ENCODE measurements around the gene NCAM2.

The NCAM2 gene

DNA sequence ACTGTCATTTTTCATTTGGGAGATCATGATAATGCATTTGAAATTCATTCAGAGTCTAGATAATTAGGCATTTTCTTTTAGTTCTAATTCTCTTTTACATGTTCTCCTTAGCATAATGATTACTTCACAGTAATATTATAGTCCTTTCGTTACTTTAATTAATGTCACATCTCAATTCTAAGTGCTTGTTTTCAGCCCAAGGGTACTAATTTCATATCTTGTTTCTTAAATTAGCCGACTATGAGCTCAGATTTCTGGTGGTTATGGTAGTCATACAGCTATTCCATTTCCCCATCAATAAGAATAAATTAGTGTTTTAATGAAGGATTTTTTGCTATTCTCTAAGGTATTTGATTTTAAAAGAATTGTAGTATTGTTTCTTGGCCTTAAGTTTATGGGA is 120.9 kb downstream of the NCAM2 start:
- no peaks in the 10 kb centered on the region for H3K27me3 ChIP-seq (replicated peaks in 2 of 5; ENCODE audit: control insufficient read depth in 4 of 5, insufficient read depth in 5 of 5, low read length in 4 of 5)
- no peak for DNase-seq
- H3K4me1 ChIP-seq (ENCODE audit: control extremely low read depth in 1 of 4, control insufficient read depth in 4 of 4, insufficient read depth in 4 of 4, low read length in 3 of 4), result no peaks in the 10 kb centered on the region
- no peaks in the 10 kb centered on the region for H3K36me3 ChIP-seq (ENCODE audit: control insufficient read depth in 4 of 4, insufficient read depth in 4 of 4, low read length in 3 of 4)
- POLR2A ChIA-PET, result no interaction called here
- no peak overlapping the region for H3K27ac ChIP-seq (ENCODE audit: insufficient read depth in 1 of 2, low read depth in 1 of 2, low read length in 2 of 2, poor library complexity in 1 of 2, severe bottlenecking in 2 of 2)
- H3K4me3 ChIP-seq (ENCODE audit: control insufficient read depth in 1 of 7, extremely low read depth in 1 of 7, insufficient read depth in 4 of 7, low read depth in 2 of 7, low read length in 6 of 7), result no peak overlapping the region
- no CpG with 5 or more reads among the region's 2 CpGs for WGBS (ENCODE audit: insufficient coverage)
- CTCF ChIA-PET, result no interaction called here
- no peaks in the 10 kb centered on the region for H3K9me3 ChIP-seq (ENCODE audit: control extremely low read depth in 1 of 5, control insufficient read depth in 4 of 5, insufficient read depth in 2 of 5, low read depth in 1 of 5, low read length in 4 of 5)

DNA sequence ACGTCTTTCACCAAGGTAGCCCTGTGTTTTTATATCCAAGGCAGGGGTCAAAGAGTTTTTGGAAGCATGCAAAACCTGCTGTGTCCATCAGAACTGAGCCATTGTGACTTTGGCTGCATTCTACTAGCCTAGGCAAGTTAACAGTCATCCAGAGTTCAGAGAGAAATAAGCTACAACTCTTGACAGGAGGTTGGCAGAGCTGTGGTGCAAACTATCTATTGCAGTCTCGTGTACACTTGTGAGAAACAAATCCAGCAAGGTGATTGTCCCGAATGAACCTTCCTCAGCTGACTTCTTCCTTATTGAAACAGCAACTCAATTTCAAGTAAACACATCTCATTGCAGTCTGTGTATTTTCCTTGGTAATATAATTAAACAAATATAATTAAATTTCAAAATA is 124.5 kb downstream of the NCAM2 start:
- H3K9me3 ChIP-seq (ENCODE audit: control extremely low read depth in 1 of 5, control insufficient read depth in 4 of 5, insufficient read depth in 2 of 5, low read depth in 1 of 5, low read length in 4 of 5), result no peaks in the 10 kb centered on the region
- POLR2A ChIA-PET, result no interaction called here

DNA sequence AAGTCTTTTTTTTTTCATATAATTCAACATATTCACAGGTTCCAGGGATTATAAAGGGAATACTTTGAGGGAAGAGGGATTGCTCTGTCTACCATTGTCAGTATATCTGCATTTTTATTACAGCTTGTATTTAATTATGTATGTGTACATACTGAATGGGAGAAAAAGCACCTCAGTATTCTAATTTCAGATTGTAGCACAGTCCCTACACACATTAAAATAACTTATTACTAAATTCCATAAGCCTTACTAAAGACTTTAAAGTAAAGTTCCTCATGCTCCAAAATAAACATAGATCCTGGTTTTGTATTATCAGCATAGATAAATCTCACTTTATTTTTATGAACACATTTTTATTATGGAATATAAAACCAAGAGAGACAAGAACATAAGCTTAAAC is 134.2 kb downstream of the NCAM2 start:
- Histone ChIP-seq H3K4me1 (ENCODE audit: control extremely low read depth in 1 of 4, control insufficient read depth in 4 of 4, insufficient read depth in 4 of 4, low read length in 3 of 4) (no peaks in the 10 kb centered on the region), H3K9me3 (ENCODE audit: control extremely low read depth in 1 of 5, control insufficient read depth in 4 of 5, insufficient read depth in 2 of 5, low read depth in 1 of 5, low read length in 4 of 5) (no peaks in the 10 kb centered on the region), H3K4me3 (ENCODE audit: control insufficient read depth in 1 of 7, extremely low read depth in 1 of 7, insufficient read depth in 4 of 7, low read depth in 2 of 7, low read length in 6 of 7) (no peak overlapping the region), H3K27ac (ENCODE audit: insufficient read depth in 1 of 2, low read depth in 1 of 2, low read length in 2 of 2, poor library complexity in 1 of 2, severe bottlenecking in 2 of 2) (no peak overlapping the region), H3K27me3 (replicated peaks in 2 of 5; ENCODE audit: control insufficient read depth in 4 of 5, insufficient read depth in 5 of 5, low read length in 4 of 5) (no peaks in the 10 kb centered on the region), H3K36me3 (ENCODE audit: control insufficient read depth in 4 of 4, insufficient read depth in 4 of 4, low read length in 3 of 4) (no peaks in the 10 kb centered on the region)
- DNase-seq, result no peak
- ChIA-PET CTCF (no interaction called here), POLR2A (no interaction called here)

More for the DNA sequence above, 124.5 kb downstream of the NCAM2 start:
- CTCF ChIA-PET, result no interaction called here
- no peak overlapping the region for H3K4me3 ChIP-seq (ENCODE audit: control insufficient read depth in 1 of 7, extremely low read depth in 1 of 7, insufficient read depth in 4 of 7, low read depth in 2 of 7, low read length in 6 of 7)
- H3K4me1 ChIP-seq (ENCODE audit: control extremely low read depth in 1 of 4, control insufficient read depth in 4 of 4, insufficient read depth in 4 of 4, low read length in 3 of 4), result no peaks in the 10 kb centered on the region
- H3K27me3 ChIP-seq (replicated peaks in 2 of 5; ENCODE audit: control insufficient read depth in 4 of 5, insufficient read depth in 5 of 5, low read length in 4 of 5), result no peaks in the 10 kb centered on the region
- WGBS (ENCODE audit: insufficient coverage), result 90% methylated on average over 2 of the region's 3 CpGs
- H3K27ac ChIP-seq (ENCODE audit: insufficient read depth in 1 of 2, low read depth in 1 of 2, low read length in 2 of 2, poor library complexity in 1 of 2, severe bottlenecking in 2 of 2), result no peak overlapping the region
- H3K36me3 ChIP-seq (ENCODE audit: control insufficient read depth in 4 of 4, insufficient read depth in 4 of 4, low read length in 3 of 4), result no peaks in the 10 kb centered on the region
- DNase-seq, result no peak

DNA sequence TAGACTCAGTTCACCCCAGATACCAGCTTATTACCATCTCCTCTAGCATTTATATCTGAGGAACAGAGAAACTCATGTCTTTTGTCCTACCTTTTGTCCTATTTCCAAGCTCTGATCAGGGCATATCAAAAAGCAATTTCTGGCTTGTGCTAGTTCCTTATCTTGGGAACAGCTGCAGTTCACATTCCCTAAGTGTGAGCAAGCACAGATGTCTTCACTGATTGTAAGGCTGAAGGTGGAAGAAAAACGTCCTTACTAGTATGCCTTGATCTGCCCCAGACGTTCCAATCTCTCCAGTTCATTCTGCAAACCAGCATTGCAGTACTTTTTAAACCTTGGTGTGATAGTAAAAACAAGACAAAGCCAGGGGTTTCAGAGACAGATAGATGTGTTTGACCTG is 139.8 kb downstream of the NCAM2 start:
- ChIA-PET CTCF (interaction anchor here (0.9 kb wide), 1 partner anchor 19 kb away, joined by 4 read pairs; no protein-coding TSS in a partner anchor), POLR2A (interaction anchor here (0.5 kb wide), 1 partner anchor 1715 kb away, joined by 3 read pairs; no protein-coding TSS in a partner anchor)
- H3K9me3 ChIP-seq (ENCODE audit: control extremely low read depth in 1 of 5, control insufficient read depth in 4 of 5, insufficient read depth in 2 of 5, low read depth in 1 of 5, low read length in 4 of 5), result no peaks in the 10 kb centered on the region
- H3K27ac ChIP-seq (ENCODE audit: insufficient read depth in 1 of 2, low read depth in 1 of 2, low read length in 2 of 2, poor library complexity in 1 of 2, severe bottlenecking in 2 of 2), result no peak overlapping the region
- no peak for DNase-seq
- H3K4me1 ChIP-seq (ENCODE audit: control extremely low read depth in 1 of 4, control insufficient read depth in 4 of 4, insufficient read depth in 4 of 4, low read length in 3 of 4), result no peaks in the 10 kb centered on the region
- H3K27me3 ChIP-seq (replicated peaks in 2 of 5; ENCODE audit: control insufficient read depth in 4 of 5, insufficient read depth in 5 of 5, low read length in 4 of 5), result no peaks in the 10 kb centered on the region
- no peaks in the 10 kb centered on the region for H3K36me3 ChIP-seq (ENCODE audit: control insufficient read depth in 4 of 4, insufficient read depth in 4 of 4, low read length in 3 of 4)
- no peak overlapping the region for H3K4me3 ChIP-seq (ENCODE audit: control insufficient read depth in 1 of 7, extremely low read depth in 1 of 7, insufficient read depth in 4 of 7, low read depth in 2 of 7, low read length in 6 of 7)
- no CpG with 5 or more reads among the region's 2 CpGs for WGBS (ENCODE audit: insufficient coverage)

DNA sequence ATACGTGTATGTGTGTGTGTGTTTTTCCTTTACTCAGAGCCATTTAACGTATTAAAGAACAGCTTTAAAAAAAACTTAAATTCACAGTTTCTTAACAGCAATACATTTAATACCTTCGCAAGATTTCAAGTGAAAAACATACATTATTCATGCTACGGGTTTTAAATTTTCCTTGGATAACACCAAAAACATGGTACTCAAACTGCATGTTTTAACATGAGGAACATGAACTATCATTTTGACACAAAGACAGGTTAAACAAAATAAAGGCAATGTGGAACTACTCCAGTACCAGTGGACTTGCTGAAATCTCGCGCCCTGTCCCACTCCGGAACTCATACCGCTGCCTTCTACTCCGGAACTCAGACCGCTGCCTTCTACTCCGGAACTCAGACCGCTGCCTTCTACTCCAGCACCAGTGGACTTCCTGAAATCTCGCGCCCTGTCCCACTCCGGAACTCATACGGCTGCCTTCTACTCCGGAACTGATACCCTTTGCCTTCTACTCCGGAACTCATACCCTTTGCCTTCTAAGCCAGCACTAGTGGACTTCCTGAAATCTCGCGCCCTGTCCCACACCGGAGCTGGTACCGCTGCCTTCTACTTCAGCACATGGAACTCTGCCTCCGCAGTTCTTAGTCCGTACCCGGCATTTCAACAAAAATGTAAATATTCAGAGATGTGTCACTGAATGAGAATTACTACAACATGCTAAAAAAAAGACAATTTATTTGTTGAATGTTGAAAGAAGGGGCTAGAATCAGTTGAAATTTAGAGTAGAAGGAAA is 148.6 kb downstream of the NCAM2 start:
- Histone ChIP-seq H3K27ac (ENCODE audit: insufficient read depth in 1 of 2, low read depth in 1 of 2, low read length in 2 of 2, poor library complexity in 1 of 2, severe bottlenecking in 2 of 2) (peak overlapping the region in 1 of 2 experiments; percentile 46), H3K36me3 (ENCODE audit: control insufficient read depth in 4 of 4, insufficient read depth in 4 of 4, low read length in 3 of 4) (no peaks in the 10 kb centered on the region), H3K27me3 (replicated peaks in 2 of 5; ENCODE audit: control insufficient read depth in 4 of 5, insufficient read depth in 5 of 5, low read length in 4 of 5) (no peaks in the 10 kb centered on the region), H3K9me3 (ENCODE audit: control extremely low read depth in 1 of 5, control insufficient read depth in 4 of 5, insufficient read depth in 2 of 5, low read depth in 1 of 5, low read length in 4 of 5) (no peaks in the 10 kb centered on the region), H3K4me3 (ENCODE audit: control insufficient read depth in 1 of 7, extremely low read depth in 1 of 7, insufficient read depth in 4 of 7, low read depth in 2 of 7, low read length in 6 of 7) (no peak overlapping the region), H3K4me1 (ENCODE audit: control extremely low read depth in 1 of 4, control insufficient read depth in 4 of 4, insufficient read depth in 4 of 4, low read length in 3 of 4) (no peaks in the 10 kb centered on the region)
- CTCF ChIA-PET, result no interaction called here
- no peak for DNase-seq
- POLR2A ChIA-PET, result no interaction called here
- 98% methylated on average over 18 of the region's 25 CpGs for WGBS (ENCODE audit: insufficient coverage)

DNA sequence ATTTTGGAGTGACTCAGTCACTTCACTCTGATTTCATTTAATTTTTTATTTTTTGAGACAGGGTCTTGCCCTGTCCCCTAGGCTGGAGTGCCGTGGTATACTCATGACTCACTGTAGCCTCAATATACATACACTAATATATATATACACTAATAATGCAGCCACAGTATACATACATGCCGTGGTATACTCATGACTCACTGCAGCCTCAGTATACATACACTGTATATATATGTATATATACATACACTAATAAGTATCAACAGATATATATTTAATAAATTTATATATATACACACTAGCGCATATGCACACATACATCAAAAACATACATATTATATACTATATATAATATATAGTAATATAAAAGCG is 149.2 kb downstream of the NCAM2 start:
- ChIA-PET POLR2A (no interaction called here), CTCF (no interaction called here)
- no peak for DNase-seq
- no peaks in the 10 kb centered on the region for H3K9me3 ChIP-seq (ENCODE audit: control extremely low read depth in 1 of 5, control insufficient read depth in 4 of 5, insufficient read depth in 2 of 5, low read depth in 1 of 5, low read length in 4 of 5)
- H3K36me3 ChIP-seq (ENCODE audit: control insufficient read depth in 4 of 4, insufficient read depth in 4 of 4, low read length in 3 of 4), result no peaks in the 10 kb centered on the region
- H3K4me3 ChIP-seq (ENCODE audit: control insufficient read depth in 1 of 7, extremely low read depth in 1 of 7, insufficient read depth in 4 of 7, low read depth in 2 of 7, low read length in 6 of 7), result no peak overlapping the region
- no peaks in the 10 kb centered on the region for H3K4me1 ChIP-seq (ENCODE audit: control extremely low read depth in 1 of 4, control insufficient read depth in 4 of 4, insufficient read depth in 4 of 4, low read length in 3 of 4)
- WGBS (ENCODE audit: insufficient coverage), result no CpG with 5 or more reads among the region's 4 CpGs
- no peaks in the 10 kb centered on the region for H3K27me3 ChIP-seq (replicated peaks in 2 of 5; ENCODE audit: control insufficient read depth in 4 of 5, insufficient read depth in 5 of 5, low read length in 4 of 5)
- peak overlapping the region in 1 of 2 experiments; percentile 46 for H3K27ac ChIP-seq (ENCODE audit: insufficient read depth in 1 of 2, low read depth in 1 of 2, low read length in 2 of 2, poor library complexity in 1 of 2, severe bottlenecking in 2 of 2)

DNA sequence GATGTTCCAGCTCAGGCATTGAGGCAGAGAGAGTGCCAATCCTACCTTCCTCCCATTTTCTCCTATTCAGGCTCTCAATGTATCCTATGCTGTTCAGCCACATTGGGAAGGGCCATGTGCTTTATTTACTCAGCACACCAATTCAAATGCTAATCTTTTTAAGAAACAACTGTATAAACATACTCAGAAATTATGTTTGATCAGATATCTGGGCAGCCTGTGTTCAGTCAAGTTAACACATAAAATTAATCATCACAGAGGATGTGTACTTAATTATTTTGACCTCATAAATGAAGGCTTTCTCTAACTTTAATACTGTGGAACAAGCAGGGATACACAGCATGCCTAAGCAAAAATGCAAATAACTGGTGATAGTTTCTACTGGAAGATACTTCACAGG is 149.8 kb downstream of the NCAM2 start:
- no peaks in the 10 kb centered on the region for H3K27me3 ChIP-seq (replicated peaks in 2 of 5; ENCODE audit: control insufficient read depth in 4 of 5, insufficient read depth in 5 of 5, low read length in 4 of 5)
- POLR2A ChIA-PET, result no interaction called here

More for the DNA sequence above, 149.8 kb downstream of the NCAM2 start:
- Histone ChIP-seq H3K4me3 (ENCODE audit: control insufficient read depth in 1 of 7, extremely low read depth in 1 of 7, insufficient read depth in 4 of 7, low read depth in 2 of 7, low read length in 6 of 7) (no peak overlapping the region), H3K4me1 (ENCODE audit: control extremely low read depth in 1 of 4, control insufficient read depth in 4 of 4, insufficient read depth in 4 of 4, low read length in 3 of 4) (no peaks in the 10 kb centered on the region), H3K27ac (ENCODE audit: insufficient read depth in 1 of 2, low read depth in 1 of 2, low read length in 2 of 2, poor library complexity in 1 of 2, severe bottlenecking in 2 of 2) (peak overlapping the region in 1 of 2 experiments; percentile 41), H3K9me3 (ENCODE audit: control extremely low read depth in 1 of 5, control insufficient read depth in 4 of 5, insufficient read depth in 2 of 5, low read depth in 1 of 5, low read length in 4 of 5) (no peaks in the 10 kb centered on the region), H3K36me3 (ENCODE audit: control insufficient read depth in 4 of 4, insufficient read depth in 4 of 4, low read length in 3 of 4) (no peaks in the 10 kb centered on the region)
- CTCF ChIA-PET, result no interaction called here
- no peak for DNase-seq
